DMS 273 (cell line): ENCODE measurements around the gene DIMT1.

Source experiments
- DNase-seq: peaks from one replicate; lab custom pipeline; 2025; ENCODE audit not compliant: unreplicated experiment; lab: John Stamatoyannopoulos, UW

The DIMT1 gene

GRCh38 chr5:62403411-62404250 lies at the start of gene DIMT1:
Gene DIMT1, minus strand, starts transcription at chr5:62403905. Its CDS starts 133 bp downstream, at chr5:62403772.
- peak; percentile 99 for DNase-seq

GRCh38 chr5:62450259-62450658 lies 46.6 kb upstream of the DIMT1 start:
- no peak for DNase-seq

GRCh38 chr5:62448528-62448927 lies 44.8 kb upstream of the DIMT1 start:
- no peak for DNase-seq

- DNase-seq: no peak
These were observed 28.9 kb upstream of the DIMT1 start for GRCh38 chr5:62432621-62433064.

- peak; percentile 57 for DNase-seq
These were observed 28.3 kb upstream of the DIMT1 start for GRCh38 chr5:62431735-62432620.

- DNase-seq: no peak
These were observed 21.1 kb upstream of the DIMT1 start for GRCh38 chr5:62424763-62425162.

- DNase-seq: no peak
These were observed 17.7 kb upstream of the DIMT1 start for GRCh38 chr5:62421414-62421813.

- no peak for DNase-seq
These were observed 15.9 kb upstream of the DIMT1 start for GRCh38 chr5:62419609-62420008.

- no peak for DNase-seq
These were observed 14.9 kb upstream of the DIMT1 start for GRCh38 chr5:62418462-62419076.

GRCh38 chr5:62413711-62414110 lies 10.0 kb upstream of the DIMT1 start:
- no peak for DNase-seq

GRCh38 chr5:62412549-62413329 lies 9.0 kb upstream of the DIMT1 start, which contains the start of gene IPO11:
Gene IPO11, plus strand, starts transcription at chr5:62412763. Its CDS starts 24,517 bp downstream, at chr5:62437280.
- DNase-seq: peak; percentile 100

GRCh38 chr5:62395210-62395950 lies 8.3 kb downstream of the DIMT1 start:
- DNase-seq: no peak

GRCh38 chr5:62386824-62387223 lies 16.9 kb downstream of the DIMT1 start:
- DNase-seq: no peak

GRCh38 chr5:62385816-62386400 lies 17.8 kb downstream of the DIMT1 start:
- no peak for DNase-seq

- no peak for DNase-seq
These were observed 18.6 kb downstream of the DIMT1 start for GRCh38 chr5:62385131-62385530.

GRCh38 chr5:62376064-62376463 lies 27.6 kb downstream of the DIMT1 start:
- no peak for DNase-seq

- DNase-seq: no peak
These were observed 28.1 kb downstream of the DIMT1 start for GRCh38 chr5:62375627-62376026.

- DNase-seq: no peak
These were observed 29.6 kb downstream of the DIMT1 start for GRCh38 chr5:62374090-62374489.

GRCh38 chr5:62373382-62373781 lies 30.3 kb downstream of the DIMT1 start:
- DNase-seq: no peak
